ENCODE measurements around the gene BMP6. TPM values are rescaled to one million over a fixed set of nuclear protein-coding genes. Genes with fewer than 3 reads are reported as not detected.

BMP6 gene
- total and polyA plus RNA-seq, 2 of the 8 experiments (the other 6 are each of a cell fraction or from before 2014, with no cell fraction given), result 2.0 to 2.1 TPM

DNA sequence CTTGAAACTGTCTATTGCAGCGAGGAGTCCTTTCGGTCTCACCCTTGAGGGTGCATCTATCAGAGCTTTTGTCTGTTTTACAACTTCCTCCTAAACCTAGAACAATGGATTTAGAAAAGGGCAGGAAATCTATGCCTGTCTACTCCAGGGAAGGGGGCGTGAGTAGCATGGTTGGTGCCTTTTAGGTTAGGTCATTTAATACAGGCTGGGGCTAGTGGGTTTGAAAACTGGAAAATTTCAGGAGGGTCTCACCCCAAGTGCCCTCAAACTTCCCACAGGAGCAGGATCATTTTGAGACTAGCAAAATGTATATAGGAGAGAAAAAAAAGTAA lies 33.5 kb upstream of the BMP6 start:
- no peak overlapping the region for H2BK20ac ChIP-seq (ENCODE audit: low read length)
- no peak overlapping the region for H3K18ac ChIP-seq (ENCODE audit: extremely low read depth, low read length)
- no peak overlapping the region for H2BK120ac ChIP-seq (replicated peaks; ENCODE audit: low read depth, low read length)
- WGBS, 2 experiments (ENCODE audit: extremely low coverage in 1 of 2, insufficient coverage in 1 of 2, insufficient read length in 1 of 2, insufficient replicate concordance in 2 of 2, low coverage in 1 of 2, low lambda C conversion rate in 2 of 2, missing lambda C conversion rate in 1 of 2), result 86% methylated on average over 3 of the region's 3 CpGs; no CpG with 5 or more reads in 1 of the 2 experiments
- TF ChIP-seq GABPA (IDR thresholded peaks at IDR 0.05; ENCODE audit: borderline replicate concordance, insufficient read depth, low read length), result no peak
- TF ChIP-seq CEBPB (IDR thresholded peaks at IDR 0.05; ENCODE audit: low read depth, low read length), result no peak
- no peak for TF ChIP-seq SIRT6 (IDR thresholded peaks at IDR 0.05; ENCODE audit: low read length)
- H3K27ac ChIP-seq (ENCODE audit: low read depth, low read length), result no peak overlapping the region
- no peak overlapping the region for H3K14ac ChIP-seq (ENCODE audit: insufficient read length)
- no peaks in the 10 kb centered on the region for H4K20me1 ChIP-seq (replicated peaks in 1 of 2; ENCODE audit: control insufficient read depth in 1 of 2, insufficient read depth in 2 of 2, low read length in 2 of 2)
- H2BK12ac ChIP-seq (ENCODE audit: low read depth, low read length), result no peak overlapping the region
- H3K4me1 ChIP-seq (replicated peaks in 1 of 4; ENCODE audit: control insufficient read depth in 3 of 4, insufficient read depth in 4 of 4, low read length in 3 of 4), result 0 out of 7 replicates have a peak, but pooled peaks cover 0 to 8% (median 0%) of the 10 kb centered on the region in 4 experiments
- no peak overlapping the region for H3K4ac ChIP-seq (replicated peaks; ENCODE audit: insufficient read length, low read depth, low read length)
- H2BK5ac ChIP-seq (ENCODE audit: low read depth, low read length), result no peak overlapping the region
- H4K91ac ChIP-seq (replicated peaks; ENCODE audit: insufficient read length, low read length), result no peak overlapping the region
- H3K23ac ChIP-seq (ENCODE audit: insufficient read length), result no peak overlapping the region
- peak overlapping the region; percentile 94 for H2AFZ ChIP-seq (ENCODE audit: low read length)
- H3K4me2 ChIP-seq (ENCODE audit: insufficient read depth in 1 of 2, low read depth in 2 of 2, low read length in 2 of 2), result no peak overlapping the region
- no peak overlapping the region for H3K9ac ChIP-seq (replicated peaks in 1 of 4; ENCODE audit: extremely low read depth in 1 of 4, low read depth in 3 of 4, low read length in 3 of 4)
- no peaks in the 10 kb centered on the region; the same call in 1 of the 2 replicates for H3K23me2 ChIP-seq (ENCODE audit: low read depth, low read length)
- H4K5ac ChIP-seq (ENCODE audit: insufficient read length, low read depth, low read length), result no peak overlapping the region
- H3K79me1 ChIP-seq (ENCODE audit: low read depth, low read length), result no peaks in the 10 kb centered on the region
- H4K8ac ChIP-seq (ENCODE audit: extremely low read depth, insufficient read depth, low read length), result no peak overlapping the region
- ChIA-PET CTCF (ENCODE audit: partially characterized antibody) (interaction anchor here (0.5 to 1.9 kb wide), 4 partner anchors 19 to 302 kb away, joined by 3 to 4 read pairs (median 4); partner anchors contain the start of gene BMP6), POLR2A (ENCODE audit: partially characterized antibody) (no interaction called here)
- DNase-seq (ENCODE audit: low read depth in 1 of 2, low spot score in 2 of 2) (no peak), FAIRE-seq (no peak)
- no peak overlapping the region for H2AK5ac ChIP-seq (ENCODE audit: low read depth, low read length)
- H3K9me3 ChIP-seq (ENCODE audit: insufficient read depth in 2 of 2, low read depth in 1 of 2, low read length in 1 of 2), result no peaks in the 10 kb centered on the region
- H3K4me3 ChIP-seq (ENCODE audit: extremely low read depth in 1 of 4, insufficient read depth in 2 of 4, low read depth in 3 of 4, low read length in 4 of 4), result no peak overlapping the region
- H3K36me3 ChIP-seq (ENCODE audit: control insufficient read depth in 2 of 4, insufficient read depth in 4 of 4, low read length in 3 of 4), result no peaks in the 10 kb centered on the region
- H3K27me3 ChIP-seq (replicated peaks in 1 of 4; ENCODE audit: control insufficient read depth in 3 of 4, extremely low read depth in 1 of 4, insufficient read depth in 3 of 4, low read length in 3 of 4), result no peaks in the 10 kb centered on the region; a peak in 1 of 7 replicates
- H2BK15ac ChIP-seq (ENCODE audit: low read length), result no peak overlapping the region
- H3K79me2 ChIP-seq (ENCODE audit: control insufficient read depth in 1 of 2, insufficient read depth in 2 of 2, low read length in 2 of 2), result no peaks in the 10 kb centered on the region
- H3K56ac ChIP-seq (replicated peaks; ENCODE audit: insufficient read length, low read depth, low read length), result no peak overlapping the region

Measured in H1 (cell line).